HG02642 (cell line): ENCODE data around the gene CEP97.
"Not testable (repeated sequence)": the region's sequence is repeated elsewhere in the genome, so short reads cannot be mapped to it uniquely, and the experiment has no call there.

Experiments
- ATAC-seq: cut with Tn5 transposase; IDR thresholded peaks from one replicate; pipeline ENCODE4 v1.9.1; 2021; ENCODE audit warnings: mild to moderate bottlenecking; ENCODE audit not compliant: unreplicated experiment, poor library complexity

CEP97 gene

GRCh38 chr3:101758224-101758623 lies 33.8 kb downstream of the CEP97 start:
- no peak for ATAC-seq

DNA sequence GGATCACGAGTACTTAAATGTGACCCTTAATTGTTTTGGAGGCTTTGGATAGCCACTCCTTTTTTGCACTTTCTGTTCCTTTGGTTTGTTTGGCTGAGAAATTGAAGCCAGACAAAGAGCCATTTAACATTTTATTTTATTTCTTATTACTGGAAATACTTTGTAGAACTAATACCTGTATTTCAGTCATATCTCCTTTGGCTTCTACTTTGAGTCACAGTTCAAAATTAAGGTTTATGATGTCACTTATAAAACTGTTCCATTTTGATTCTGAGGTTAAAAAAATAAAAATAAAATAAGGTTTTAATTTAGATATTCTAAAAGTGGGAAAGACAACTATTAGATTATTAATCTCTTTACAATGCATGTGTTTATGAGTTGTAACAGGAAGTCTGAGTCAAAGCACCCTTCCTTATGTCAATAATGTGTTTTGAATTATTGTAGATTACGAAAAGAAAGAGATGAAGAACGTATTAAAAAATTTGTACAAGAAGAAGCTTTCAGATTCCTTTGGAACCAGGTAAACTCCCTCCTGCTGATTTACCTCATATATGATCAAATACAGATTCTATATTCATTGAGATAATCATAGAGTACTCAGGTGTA lies 37.7 kb downstream of the CEP97 start:
- ATAC-seq: no peak

DNA sequence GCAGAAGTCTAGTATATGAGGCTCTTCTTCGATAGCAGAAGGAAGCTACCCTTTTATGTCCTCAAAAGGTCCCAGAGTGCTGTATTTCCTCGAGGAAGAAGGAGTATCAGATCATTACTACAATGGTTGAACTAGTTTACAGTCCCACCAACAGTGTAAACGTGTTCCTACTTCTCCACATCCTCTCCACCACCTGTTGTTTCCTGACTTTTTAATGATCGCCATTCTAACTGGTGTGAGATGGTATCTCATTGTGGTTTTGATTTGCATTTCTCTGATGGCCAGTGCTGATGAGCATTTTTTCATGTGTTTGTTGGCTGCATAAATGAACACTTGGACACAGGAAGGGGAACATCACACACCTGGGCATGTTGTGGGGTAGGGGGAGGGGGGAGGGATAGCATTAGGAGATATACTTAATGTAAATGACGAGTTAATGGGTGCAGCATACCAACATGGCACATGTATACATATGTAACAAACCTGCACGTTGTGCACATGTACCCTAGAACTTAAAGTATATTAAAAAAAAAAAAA lies 53.4 kb downstream of the CEP97 start:
- ATAC-seq: not testable (repeated sequence)

- no peak for ATAC-seq
Measured at GRCh38 chr3:101778385-101779046, 54.1 kb downstream of the CEP97 start.

- peak; percentile 97 for ATAC-seq
Measured at GRCh38 chr3:101779047-101779821, 54.8 kb downstream of the CEP97 start, which contains the start of gene NXPE3. Gene NXPE3, plus strand, starts transcription at chr3:101779211. Its CDS starts 6,386 bp downstream, at chr3:101785597.

DNA sequence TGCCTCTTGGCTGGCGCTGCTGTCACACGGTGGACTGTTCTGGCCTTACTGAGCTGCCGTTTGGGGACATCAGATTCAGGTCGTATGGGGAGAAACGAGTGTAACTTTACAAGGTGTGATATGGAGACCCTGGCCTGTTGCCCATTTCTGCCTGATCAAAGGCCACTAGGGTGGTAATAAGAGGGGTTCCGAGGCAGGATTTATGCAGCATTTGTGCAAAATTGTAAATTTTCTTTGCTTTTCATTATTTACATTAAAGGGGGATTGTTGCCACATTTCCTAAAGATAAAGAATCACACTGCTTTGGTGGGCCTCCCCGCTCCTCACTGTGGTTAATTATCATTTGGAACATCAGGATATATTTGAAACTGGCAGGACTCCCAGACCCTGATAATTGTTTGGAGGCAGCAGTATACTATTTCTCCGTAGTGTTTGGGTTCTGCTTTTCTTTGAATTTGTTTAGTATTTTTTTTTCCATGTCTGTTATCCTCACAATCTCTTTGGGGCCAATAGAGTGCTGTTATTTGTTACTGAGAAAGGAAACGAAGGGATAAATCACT lies 55.5 kb downstream of the CEP97 start:
- no peak for ATAC-seq

- ATAC-seq: no peak
Measured at GRCh38 chr3:101780661-101781060, 56.2 kb downstream of the CEP97 start.

DNA sequence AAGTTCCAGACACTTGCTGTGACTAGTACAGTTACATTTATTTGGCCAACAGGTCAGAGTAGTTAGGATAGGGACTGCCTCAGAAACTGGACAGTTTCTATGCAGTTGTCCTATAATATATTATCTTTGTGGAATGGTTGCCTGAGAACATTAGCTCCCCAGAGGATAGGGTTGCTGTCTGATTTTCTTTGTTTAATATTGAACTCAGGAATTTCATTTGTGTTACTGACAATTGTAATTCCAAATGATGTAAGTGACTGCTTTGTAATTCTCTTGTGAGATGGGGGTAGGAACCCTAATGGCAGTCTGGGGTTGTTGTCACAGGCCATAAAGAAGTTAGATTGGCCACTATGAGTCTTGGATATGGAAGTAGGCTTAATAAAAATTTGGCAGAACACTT lies 56.8 kb downstream of the CEP97 start:
- no peak for ATAC-seq

- ATAC-seq: no peak
Measured at GRCh38 chr3:101784855-101785613, 60.6 kb downstream of the CEP97 start.

- ATAC-seq: peak; percentile 97
Measured at GRCh38 chr3:101791778-101792177, 67.4 kb downstream of the CEP97 start.

- no peak for ATAC-seq
Measured at GRCh38 chr3:101796077-101796680, 71.8 kb downstream of the CEP97 start.

DNA sequence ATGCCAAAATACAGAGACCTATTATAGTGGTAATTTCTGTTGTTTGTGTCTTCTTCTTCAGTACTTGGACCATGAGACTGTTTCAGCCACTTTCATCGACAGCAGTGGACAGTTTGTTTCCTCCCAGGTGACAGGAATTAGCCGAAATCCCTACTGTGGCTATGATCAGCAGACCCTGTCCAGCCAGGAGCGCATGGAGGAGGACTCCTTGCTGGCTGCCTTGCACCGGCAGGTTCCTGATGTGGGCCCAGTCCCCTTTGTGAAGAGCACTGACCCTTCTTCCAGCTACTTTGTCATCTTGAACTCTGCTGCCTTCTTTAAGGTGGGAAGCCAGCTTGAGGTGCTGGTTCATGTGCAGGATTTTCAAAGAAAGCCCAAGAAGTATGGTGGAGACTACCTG lies 76.8 kb downstream of the CEP97 start:
- no peak for ATAC-seq

- ATAC-seq: no peak
Measured at GRCh38 chr3:101802179-101802578, 77.8 kb downstream of the CEP97 start.

DNA sequence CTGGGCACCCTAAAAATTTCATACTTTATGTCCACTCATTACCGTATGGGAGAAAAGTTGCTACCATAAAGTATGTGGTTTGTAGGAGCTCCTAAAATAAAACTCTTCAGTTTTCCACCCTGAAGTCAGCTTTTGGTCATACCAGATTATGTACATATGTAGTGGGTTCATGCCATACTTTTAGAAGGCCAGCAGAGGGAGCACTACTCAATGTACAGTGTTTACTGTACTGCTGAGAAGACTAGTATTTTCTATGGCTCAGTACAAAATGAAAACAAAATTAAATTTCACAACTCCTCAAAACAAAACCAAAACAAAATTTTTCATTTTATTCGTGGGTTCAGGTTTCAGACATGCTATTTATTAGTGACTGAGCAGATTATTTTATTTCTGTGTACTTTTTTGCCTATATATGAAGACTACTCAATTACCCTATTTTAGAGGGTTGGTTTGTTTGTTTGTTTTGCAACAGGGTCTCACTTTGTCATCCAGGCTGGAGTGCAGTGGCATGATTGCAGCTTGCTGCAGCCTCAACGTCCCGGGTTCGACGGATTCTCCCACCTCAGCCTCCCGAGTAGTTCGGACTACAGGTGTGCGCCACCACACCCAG lies 78.9 kb downstream of the CEP97 start:
- ATAC-seq: peak; percentile 97

GRCh38 chr3:101803939-101804338 lies 79.5 kb downstream of the CEP97 start:
- ATAC-seq: no peak

GRCh38 chr3:101806491-101806890 lies 82.1 kb downstream of the CEP97 start:
- no peak for ATAC-seq

GRCh38 chr3:101807888-101808287 lies 83.5 kb downstream of the CEP97 start:
- peak; percentile 53 for ATAC-seq

DNA sequence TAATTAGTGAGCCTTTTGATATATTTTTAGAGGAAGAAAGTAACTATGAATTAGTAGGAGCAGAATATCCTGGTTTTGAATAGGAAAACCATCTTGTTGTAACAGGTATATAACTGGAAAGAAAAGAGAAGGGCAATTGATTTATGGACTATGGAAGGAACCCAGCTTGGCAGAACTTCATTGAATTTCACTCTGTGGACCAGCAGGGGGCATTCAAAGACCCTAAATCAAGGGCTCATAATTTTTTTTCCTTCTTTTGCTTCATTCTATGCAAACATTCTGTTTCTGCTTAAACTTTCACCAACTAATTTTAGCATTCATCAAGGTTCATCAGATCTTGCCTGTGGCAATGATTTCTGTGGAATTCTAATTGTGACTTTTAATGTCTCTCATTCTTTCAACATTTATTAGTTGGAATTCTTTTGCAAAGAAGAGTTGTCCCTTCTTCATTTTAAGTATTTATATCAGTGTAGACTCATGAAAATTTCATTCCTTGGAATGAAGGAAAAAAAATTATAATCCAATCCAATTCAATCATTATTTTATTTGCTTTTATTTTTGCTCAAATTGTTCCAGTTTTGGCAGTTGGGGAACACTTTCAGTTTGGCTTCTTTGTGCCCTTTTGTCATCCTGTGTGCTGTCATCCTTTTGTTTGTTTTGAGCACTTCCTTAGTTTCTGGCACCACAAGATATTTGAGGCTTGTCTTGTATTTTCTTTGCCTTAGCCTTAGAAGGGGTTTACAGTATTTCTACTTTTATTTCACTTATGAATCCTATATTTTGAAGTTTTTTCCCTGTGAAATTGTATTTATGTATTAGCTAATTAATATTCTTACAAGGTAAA lies 85.0 kb downstream of the CEP97 start:
- ATAC-seq: no peak
